ENCODE data around the gene ID1.

Gene ID1

GRCh38 chr20:31560094-31560745 is 44.9 kb upstream of the ID1 start:
- peak; percentile 62 for ATAC-seq
- TF ChIP-seq ZFP3 (CRISPR knock-in tag; IDR thresholded peaks at IDR 0.05) (peak; percentile 23; the same call in 1 of the 2 replicates), ESRRG (CRISPR knock-in tag; IDR thresholded peaks at IDR 0.05) (no peak), SNAI2 (CRISPR knock-in tag; IDR thresholded peaks at IDR 0.05) (peak; percentile 67; the same call in 1 of the 2 replicates)

GRCh38 chr20:31560746-31561598 is 44.1 kb upstream of the ID1 start:
- peak; percentile 75 for ATAC-seq
- 0 out of 2 replicates have a peak, but pooled peaks have one; percentile 58 for TF ChIP-seq CSDC2 (CRISPR knock-in tag; IDR thresholded peaks at IDR 0.05)
- TF ChIP-seq ISL1 (CRISPR knock-in tag; IDR thresholded peaks at IDR 0.05): peak; percentile 44; the same call in 1 of the 2 replicates
- no peak for TF ChIP-seq TOX (CRISPR knock-in tag; IDR thresholded peaks at IDR 0.05; ENCODE audit: borderline replicate concordance)
- no peak for TF ChIP-seq GLIS3 (CRISPR knock-in tag; IDR thresholded peaks at IDR 0.05)
- TF ChIP-seq ARNTL (CRISPR knock-in tag; IDR thresholded peaks at IDR 0.05; ENCODE audit: borderline replicate concordance, low read depth): no peak

GRCh38 chr20:31562241-31562640 is 42.8 kb upstream of the ID1 start:
- no peak for TF ChIP-seq ZNF8 (CRISPR knock-in tag; IDR thresholded peaks at IDR 0.05)
- no peak for TF ChIP-seq PPARA (CRISPR knock-in tag; IDR thresholded peaks at IDR 0.05; ENCODE audit: borderline replicate concordance)
- TF ChIP-seq CSRNP3 (CRISPR knock-in tag; IDR thresholded peaks at IDR 0.05): no peak
- no peak for TF ChIP-seq GLIS3 (CRISPR knock-in tag; IDR thresholded peaks at IDR 0.05)
- no peak for TF ChIP-seq ARNTL (CRISPR knock-in tag; IDR thresholded peaks at IDR 0.05; ENCODE audit: borderline replicate concordance, low read depth)
- no peak for ATAC-seq

- TF ChIP-seq PPARA (CRISPR knock-in tag; IDR thresholded peaks at IDR 0.05; ENCODE audit: borderline replicate concordance) (no peak), ARNTL (CRISPR knock-in tag; IDR thresholded peaks at IDR 0.05; ENCODE audit: borderline replicate concordance, low read depth) (no peak), SNAI2 (CRISPR knock-in tag; IDR thresholded peaks at IDR 0.05) (no peak)
Observed at GRCh38 chr20:31564284-31564683, 40.8 kb upstream of the ID1 start.

GRCh38 chr20:31565699-31566318 is 39.3 kb upstream of the ID1 start:
- no peak for ATAC-seq
- TF ChIP-seq ESRRG (CRISPR knock-in tag; IDR thresholded peaks at IDR 0.05): no peak
- TF ChIP-seq GLIS3 (CRISPR knock-in tag; IDR thresholded peaks at IDR 0.05): no peak
- TF ChIP-seq SNAI2 (CRISPR knock-in tag; IDR thresholded peaks at IDR 0.05): no peak
- no peak for TF ChIP-seq TSHZ2 (CRISPR knock-in tag; IDR thresholded peaks at IDR 0.05)
- no peak for TF ChIP-seq ZNF565 (CRISPR knock-in tag; conservative IDR thresholded peaks at IDR 0.05; ENCODE audit: low read depth)
- TF ChIP-seq PPARA (CRISPR knock-in tag; IDR thresholded peaks at IDR 0.05; ENCODE audit: borderline replicate concordance): no peak
- no peak for TF ChIP-seq ZC3H10 (CRISPR knock-in tag; IDR thresholded peaks at IDR 0.05)
- TF ChIP-seq ZNF8 (CRISPR knock-in tag; IDR thresholded peaks at IDR 0.05): no peak
- TF ChIP-seq ZFP3 (CRISPR knock-in tag; IDR thresholded peaks at IDR 0.05): no peak
- no peak for TF ChIP-seq CREB5 (CRISPR knock-in tag; IDR thresholded peaks at IDR 0.05; ENCODE audit: low read depth)
- no peak for TF ChIP-seq CSRNP3 (CRISPR knock-in tag; IDR thresholded peaks at IDR 0.05)
- no peak for TF ChIP-seq ARNTL (CRISPR knock-in tag; IDR thresholded peaks at IDR 0.05; ENCODE audit: borderline replicate concordance, low read depth)
- TF ChIP-seq ZNF70 (CRISPR knock-in tag; IDR thresholded peaks at IDR 0.05): no peak
- TF ChIP-seq BACH2 (CRISPR knock-in tag; IDR thresholded peaks at IDR 0.05; ENCODE audit: borderline replicate concordance): no peak
- TF ChIP-seq CSDC2 (CRISPR knock-in tag; IDR thresholded peaks at IDR 0.05): no peak

More at GRCh38 chr20:31564284-31564683, 40.8 kb upstream of the ID1 start:
- ATAC-seq: no peak
